Measurements from ENCODE around the gene GGCT.

GRCh38 chr7:30472784-30473775 lies 31.5 kb downstream of the GGCT start:
- no peak for TF ChIP-seq CTCF (optimal IDR thresholded peaks at IDR 0.05 in 1 of 3, IDR thresholded peaks at IDR 0.05 in 1 of 3, conservative IDR thresholded peaks at IDR 0.05 in 1 of 3; ENCODE audit: extremely low read depth in 1 of 3, insufficient read depth in 2 of 3, low read length in 3 of 3)
- no peak for TF ChIP-seq EZH2 (IDR thresholded peaks at IDR 0.05; ENCODE audit: low read length)
